HG02642 (cell line): ENCODE results near the gene FAM20A.

Experiments used
- ATAC-seq: cut with Tn5 transposase; IDR thresholded peaks from one replicate; pipeline ENCODE4 v1.9.1; 2021; ENCODE audit warnings: mild to moderate bottlenecking; ENCODE audit not compliant: unreplicated experiment, poor library complexity

FAM20A gene

GRCh38 chr17:68570526-68570925, 30.6 kb downstream of the FAM20A start:
- ATAC-seq: no peak

- ATAC-seq: no peak
These were observed 31.8 kb downstream of the FAM20A start for GRCh38 chr17:68569346-68569745.

GRCh38 chr17:68568581-68568980, 32.6 kb downstream of the FAM20A start:
- no peak for ATAC-seq

GRCh38 chr17:68567581-68567980, 33.6 kb downstream of the FAM20A start:
- ATAC-seq: no peak

GRCh38 chr17:68567035-68567434, 34.1 kb downstream of the FAM20A start:
- ATAC-seq: no peak

- ATAC-seq: no peak
These were observed 34.8 kb downstream of the FAM20A start for GRCh38 chr17:68566442-68566738.

GRCh38 chr17:68565661-68566441, 35.3 kb downstream of the FAM20A start:
- no peak for ATAC-seq

- no peak for ATAC-seq
These were observed 36.6 kb downstream of the FAM20A start for GRCh38 chr17:68564415-68565111.

- no peak for ATAC-seq
These were observed 38.4 kb downstream of the FAM20A start for GRCh38 chr17:68562736-68563135.

- ATAC-seq: no peak
These were observed 40.0 kb downstream of the FAM20A start for GRCh38 chr17:68560966-68561720.

GRCh38 chr17:68559316-68559715, 41.9 kb downstream of the FAM20A start:
- no peak for ATAC-seq

GRCh38 chr17:68556551-68556950, 44.6 kb downstream of the FAM20A start:
- no peak for ATAC-seq

GRCh38 chr17:68544111-68544915, 56.9 kb downstream of the FAM20A start:
- no peak for ATAC-seq

GRCh38 chr17:68542698-68543463, 58.3 kb downstream of the FAM20A start:
- ATAC-seq: no peak

GRCh38 chr17:68541816-68542215, 59.4 kb downstream of the FAM20A start:
- no peak for ATAC-seq

- ATAC-seq: no peak
These were observed 60.2 kb downstream of the FAM20A start for GRCh38 chr17:68540981-68541380.

- no peak for ATAC-seq
These were observed 61.4 kb downstream of the FAM20A start for GRCh38 chr17:68539548-68540467.

GRCh38 chr17:68535922-68536321, 65.2 kb downstream of the FAM20A start:
- no peak for ATAC-seq

- ATAC-seq: no peak
These were observed 66.5 kb downstream of the FAM20A start for GRCh38 chr17:68534695-68535088.
